GM11168 (cell line): ENCODE measurements around the gene RYR3.

Experiments used
- in situ Hi-C: fragments of 300-500 bp; cut with MboI; formaldehyde crosslinking; loops from one replicate; pipeline ENCODE4 v1.12.0; 2022; ENCODE audit warnings: low sequenced_read_pairs; ENCODE audit not compliant: unreplicated experiment

The RYR3 gene

GRCh38 chr15:33310481-33311311 is at the start of gene RYR3:
TSS of gene RYR3 (plus strand) at chr15:33310967. CDS start at chr15:33311046, 79 bp downstream.
- in situ Hi-C loops: no loop called here

- in situ Hi-C loops: no loop called here
These were observed 48.5 kb upstream of the RYR3 start for GRCh38 chr15:33262306-33262705.

- in situ Hi-C loops: no loop called here
These were observed 33.1 kb upstream of the RYR3 start for GRCh38 chr15:33277689-33278088.

GRCh38 chr15:33278816-33279612 is 31.8 kb upstream of the RYR3 start:
- in situ Hi-C loops: no loop called here

- in situ Hi-C loops: loop anchor here (10.0 kb wide), 1 partner anchor 415 kb away; no protein-coding TSS in a partner anchor
These were observed 31.1 kb upstream of the RYR3 start for GRCh38 chr15:33279613-33280205.

- in situ Hi-C loops: loop anchor here (10.0 kb wide), 1 partner anchor 412 kb away; no protein-coding TSS in a partner anchor
These were observed 28.3 kb upstream of the RYR3 start for GRCh38 chr15:33282226-33283020.

GRCh38 chr15:33283576-33283975 is 27.2 kb upstream of the RYR3 start:
- in situ Hi-C loops: loop anchor here (10.0 kb wide), 1 partner anchor 411 kb away; no protein-coding TSS in a partner anchor

- in situ Hi-C loops: loop anchor here (10.0 kb wide), 1 partner anchor 410 kb away; no protein-coding TSS in a partner anchor
These were observed 26.4 kb upstream of the RYR3 start for GRCh38 chr15:33284336-33284735.

GRCh38 chr15:33292717-33293307 is 18.0 kb upstream of the RYR3 start:
- in situ Hi-C loops: no loop called here

GRCh38 chr15:33293713-33294334 is 16.9 kb upstream of the RYR3 start:
- in situ Hi-C loops: no loop called here

- in situ Hi-C loops: no loop called here
These were observed 14.7 kb upstream of the RYR3 start for GRCh38 chr15:33296050-33296449.

- in situ Hi-C loops: no loop called here
These were observed 13.9 kb upstream of the RYR3 start for GRCh38 chr15:33296856-33297255.

- in situ Hi-C loops: no loop called here
These were observed 12.1 kb upstream of the RYR3 start for GRCh38 chr15:33298631-33299030.

GRCh38 chr15:33304924-33305323 is 5.8 kb upstream of the RYR3 start:
- in situ Hi-C loops: no loop called here

- in situ Hi-C loops: no loop called here
These were observed 1.0 kb upstream of the RYR3 start for GRCh38 chr15:33309602-33310276.

- in situ Hi-C loops: no loop called here
These were observed 675 bp downstream of the RYR3 start for GRCh38 chr15:33311312-33311971.

GRCh38 chr15:33313491-33313890 is 2.7 kb downstream of the RYR3 start:
- in situ Hi-C loops: no loop called here

GRCh38 chr15:33314069-33314468 is 3.3 kb downstream of the RYR3 start:
- in situ Hi-C loops: no loop called here
